LoVo (cell line): Measurements from ENCODE around the gene VAV3.
"Not testable (repeated sequence)": the region's sequence is repeated elsewhere in the genome, so short reads cannot be mapped to it uniquely, and the experiment has no call there.

Source experiments
- DNase-seq: peaks from one replicate; pipeline ENCODE4 v3.0.0-alpha.2; 2016; ENCODE audit warnings: low spot score

Gene VAV3, protein sequence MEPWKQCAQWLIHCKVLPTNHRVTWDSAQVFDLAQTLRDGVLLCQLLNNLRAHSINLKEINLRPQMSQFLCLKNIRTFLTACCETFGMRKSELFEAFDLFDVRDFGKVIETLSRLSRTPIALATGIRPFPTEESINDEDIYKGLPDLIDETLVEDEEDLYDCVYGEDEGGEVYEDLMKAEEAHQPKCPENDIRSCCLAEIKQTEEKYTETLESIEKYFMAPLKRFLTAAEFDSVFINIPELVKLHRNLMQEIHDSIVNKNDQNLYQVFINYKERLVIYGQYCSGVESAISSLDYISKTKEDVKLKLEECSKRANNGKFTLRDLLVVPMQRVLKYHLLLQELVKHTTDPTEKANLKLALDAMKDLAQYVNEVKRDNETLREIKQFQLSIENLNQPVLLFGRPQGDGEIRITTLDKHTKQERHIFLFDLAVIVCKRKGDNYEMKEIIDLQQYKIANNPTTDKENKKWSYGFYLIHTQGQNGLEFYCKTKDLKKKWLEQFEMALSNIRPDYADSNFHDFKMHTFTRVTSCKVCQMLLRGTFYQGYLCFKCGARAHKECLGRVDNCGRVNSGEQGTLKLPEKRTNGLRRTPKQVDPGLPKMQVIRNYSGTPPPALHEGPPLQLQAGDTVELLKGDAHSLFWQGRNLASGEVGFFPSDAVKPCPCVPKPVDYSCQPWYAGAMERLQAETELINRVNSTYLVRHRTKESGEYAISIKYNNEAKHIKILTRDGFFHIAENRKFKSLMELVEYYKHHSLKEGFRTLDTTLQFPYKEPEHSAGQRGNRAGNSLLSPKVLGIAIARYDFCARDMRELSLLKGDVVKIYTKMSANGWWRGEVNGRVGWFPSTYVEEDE

DNA sequence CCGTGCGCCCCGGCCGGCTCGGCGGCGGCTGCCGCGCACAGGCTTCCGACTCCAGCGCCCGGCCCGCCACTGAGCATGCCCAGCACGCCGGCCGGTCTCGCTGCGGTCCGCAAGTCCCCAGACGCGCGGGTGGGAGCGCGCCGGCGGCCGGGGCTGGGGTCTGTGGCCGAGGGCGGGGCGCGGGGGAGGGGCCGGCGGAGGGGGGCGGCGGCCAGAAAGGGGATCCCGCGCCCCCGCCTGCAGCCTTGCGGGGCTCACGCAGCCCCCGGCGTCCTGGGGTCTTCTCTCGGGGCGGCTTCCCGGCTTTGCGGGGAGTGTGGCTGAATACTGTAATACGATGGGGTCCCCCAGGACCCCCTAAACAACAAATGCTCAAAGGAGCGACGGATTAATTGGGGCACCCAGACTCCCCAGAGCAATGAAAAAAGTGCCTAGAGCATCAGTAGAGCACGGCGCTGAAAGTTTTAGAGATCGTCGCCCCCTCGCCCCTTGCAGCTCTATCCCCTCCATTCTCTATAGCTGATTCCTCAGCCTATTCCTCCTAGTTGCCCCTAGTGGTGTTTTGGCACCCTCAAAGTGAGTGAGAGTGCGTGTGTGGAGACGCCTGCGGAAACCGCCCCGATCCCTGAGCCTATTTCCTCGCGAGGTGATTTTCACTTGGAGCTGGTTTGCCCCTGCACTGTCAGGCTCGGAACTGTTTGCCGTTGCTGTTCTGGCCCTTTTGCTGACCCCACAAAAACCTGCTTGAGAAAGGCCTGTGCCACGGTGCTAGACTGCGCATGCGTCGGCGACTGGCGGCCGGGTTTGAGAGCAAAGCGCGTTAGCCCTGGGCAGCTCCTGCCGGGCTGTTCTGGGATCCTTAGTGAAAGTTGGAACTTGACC lies at the start of gene VAV3:
Gene VAV3, minus strand, starts transcription at position 71 of the 882 bp plus-strand sequence. CDS start 311 bp downstream, outside the sequence.
- no peak for DNase-seq

DNA sequence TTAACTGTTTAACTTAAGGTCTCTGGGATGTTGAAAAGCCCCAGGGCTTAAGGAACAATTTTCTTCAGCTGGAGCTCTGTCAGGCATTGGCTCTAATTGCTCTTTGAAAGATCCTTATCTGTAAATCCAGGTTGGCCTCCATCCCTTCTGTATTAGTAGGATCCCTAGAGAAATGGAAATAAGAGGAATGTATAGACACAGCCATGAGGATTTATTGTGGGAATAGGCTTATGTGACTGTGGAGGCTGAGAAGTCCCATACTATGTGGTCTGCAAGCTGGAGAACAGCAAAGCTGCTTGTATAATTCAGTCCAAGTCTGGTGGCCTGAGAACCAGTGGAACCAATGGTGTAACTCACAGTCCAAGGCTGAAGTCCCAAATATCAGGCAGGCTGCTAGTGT lies 47.6 kb upstream of the VAV3 start:
- no peak for DNase-seq

DNA sequence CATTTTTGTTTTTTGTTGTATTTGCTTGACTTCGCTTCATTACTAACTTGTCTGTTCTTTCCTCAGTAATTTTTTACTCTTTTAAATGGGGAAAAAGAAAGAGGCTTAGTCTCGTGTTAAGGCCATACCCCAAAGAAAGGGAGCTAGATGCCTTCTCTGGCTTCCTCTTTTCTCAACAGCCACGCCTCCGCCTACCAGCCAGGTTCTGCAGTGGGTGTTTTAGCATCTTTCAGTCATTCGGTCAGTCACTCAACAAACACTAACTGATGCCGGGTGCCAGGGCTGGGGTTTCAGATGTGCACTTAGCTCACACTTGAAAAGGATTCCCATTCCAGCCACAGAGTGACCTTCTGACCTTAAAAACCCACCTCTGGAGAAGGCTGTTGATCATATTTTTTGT lies 46.3 kb upstream of the VAV3 start:
- no peak for DNase-seq

DNA sequence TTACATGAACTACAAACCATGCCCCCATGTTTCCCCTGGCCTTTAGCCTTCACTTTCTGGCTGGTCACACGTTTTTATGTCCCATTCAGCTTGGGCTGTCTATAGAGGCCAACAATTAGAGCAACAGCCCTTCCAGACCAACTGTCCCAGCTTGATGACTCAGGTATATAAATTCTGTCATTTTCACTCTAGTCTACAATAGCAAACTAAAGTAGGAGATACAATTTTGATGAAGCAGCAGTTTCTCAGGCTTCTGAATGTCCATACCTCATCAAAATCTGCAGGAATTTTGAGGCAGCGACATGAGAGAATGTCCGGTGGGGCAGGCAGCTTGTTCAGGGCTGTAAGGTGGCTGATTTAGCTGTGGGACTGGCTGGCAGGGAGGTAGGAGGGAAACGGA lies 45.6 kb upstream of the VAV3 start:
- DNase-seq: no peak

DNA sequence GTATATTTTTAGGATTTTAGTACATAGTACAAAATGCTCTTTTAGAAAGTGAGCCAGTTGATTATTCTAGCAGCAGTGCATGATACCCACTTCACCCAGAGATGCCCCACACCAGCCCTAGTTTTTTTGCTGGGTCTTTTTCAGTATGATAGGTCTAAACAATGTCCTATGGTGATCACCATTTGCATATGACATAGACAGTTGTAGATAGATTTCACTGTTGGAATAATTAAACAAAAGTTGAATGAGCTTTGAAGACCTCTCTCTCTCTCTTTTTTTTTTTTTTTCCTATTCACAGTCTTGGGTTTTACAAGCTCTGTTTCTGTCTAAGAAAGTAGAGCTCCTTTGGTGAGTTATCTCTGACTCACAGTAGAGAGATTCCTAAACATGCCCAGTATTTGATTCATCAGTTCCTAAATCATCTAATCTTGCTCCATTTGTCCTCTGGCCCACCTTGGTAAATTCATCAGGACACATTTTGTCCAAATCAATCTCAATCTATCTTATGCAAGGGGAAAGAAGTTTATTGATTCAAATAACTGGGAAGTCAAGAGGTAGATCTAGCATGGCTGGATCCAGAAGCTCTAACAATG lies 44.7 kb upstream of the VAV3 start:
- no peak for DNase-seq

DNA sequence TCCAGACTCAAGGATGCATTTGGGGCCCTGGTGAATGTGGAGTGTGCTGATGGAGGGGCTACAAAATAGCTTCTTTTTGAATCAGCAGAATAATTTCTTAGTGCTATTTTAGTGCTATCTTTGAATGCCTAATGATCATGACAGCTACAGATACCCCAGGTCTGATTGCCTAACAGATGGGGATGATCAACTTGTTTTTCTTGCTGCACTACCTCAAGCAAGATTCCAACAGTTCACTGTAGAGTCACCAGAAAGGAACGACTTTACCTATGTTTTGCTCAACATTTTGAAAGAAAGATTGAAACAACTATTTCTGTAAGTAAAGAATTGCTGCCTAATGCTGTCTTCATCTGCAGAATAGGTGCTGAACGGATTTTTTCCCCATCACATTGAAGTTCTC lies 42.6 kb upstream of the VAV3 start:
- no peak for DNase-seq

DNA sequence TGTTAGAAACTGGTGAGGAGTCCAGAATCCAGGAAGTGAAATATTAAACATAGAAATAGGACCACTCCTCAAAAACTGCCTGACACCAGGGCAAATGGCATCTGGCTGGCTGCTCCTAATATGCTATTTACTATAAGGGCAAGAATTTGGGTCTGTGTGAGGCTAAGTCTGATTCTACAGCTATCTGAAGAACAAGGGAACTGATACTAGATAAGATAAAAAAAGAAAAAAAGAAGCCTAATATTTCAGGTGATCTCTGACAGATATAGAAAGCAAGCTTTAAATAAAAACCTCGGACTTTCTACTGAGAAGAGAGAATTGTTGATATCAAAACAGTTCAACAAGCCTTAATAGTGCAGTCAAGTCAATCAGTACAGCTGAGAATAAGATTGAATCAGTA lies 42.1 kb upstream of the VAV3 start:
- DNase-seq: no peak

DNA sequence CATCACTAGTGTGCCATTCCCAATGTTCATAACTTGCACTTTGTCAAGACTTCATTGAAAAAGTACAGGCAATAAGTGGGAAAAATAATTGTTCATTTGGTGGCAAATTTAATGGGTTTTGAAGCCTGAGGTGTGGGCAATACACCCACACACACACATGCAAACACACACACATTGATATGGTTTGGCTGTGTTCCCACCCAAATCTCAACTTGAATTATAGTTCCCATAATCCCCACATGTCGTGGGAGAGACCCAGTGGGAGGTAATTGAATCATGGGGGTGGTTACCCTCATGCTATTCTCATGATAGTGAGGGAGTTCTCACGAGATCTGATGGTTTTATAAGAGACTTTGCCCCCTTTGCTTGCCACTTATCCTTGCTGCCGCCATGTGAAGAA lies 39.9 kb upstream of the VAV3 start:
- DNase-seq: not testable (repeated sequence)

DNA sequence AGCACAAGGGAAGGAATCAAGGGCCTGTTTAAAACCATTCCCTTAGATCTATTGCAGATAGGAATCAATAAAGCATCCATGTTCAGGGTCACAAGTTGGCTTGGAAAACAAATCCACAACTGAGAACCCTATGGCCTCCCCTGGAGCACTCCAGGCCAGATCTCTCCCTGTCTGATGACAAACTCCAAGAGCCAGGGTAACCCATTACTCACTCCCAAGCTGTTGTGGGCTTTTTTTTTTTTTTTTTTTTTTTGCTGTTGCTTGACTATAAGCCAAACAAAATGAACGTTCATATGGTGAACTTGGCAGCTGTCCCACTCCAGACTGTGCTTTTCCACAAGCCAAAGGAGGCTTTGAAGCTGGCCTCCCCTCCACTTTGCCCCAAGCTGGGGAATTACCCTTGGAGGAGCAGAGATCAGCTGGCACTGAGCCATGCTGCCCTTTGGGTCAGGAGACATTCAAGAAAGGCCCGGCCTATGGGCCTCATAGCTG lies 35.7 kb upstream of the VAV3 start:
- no peak for DNase-seq

DNA sequence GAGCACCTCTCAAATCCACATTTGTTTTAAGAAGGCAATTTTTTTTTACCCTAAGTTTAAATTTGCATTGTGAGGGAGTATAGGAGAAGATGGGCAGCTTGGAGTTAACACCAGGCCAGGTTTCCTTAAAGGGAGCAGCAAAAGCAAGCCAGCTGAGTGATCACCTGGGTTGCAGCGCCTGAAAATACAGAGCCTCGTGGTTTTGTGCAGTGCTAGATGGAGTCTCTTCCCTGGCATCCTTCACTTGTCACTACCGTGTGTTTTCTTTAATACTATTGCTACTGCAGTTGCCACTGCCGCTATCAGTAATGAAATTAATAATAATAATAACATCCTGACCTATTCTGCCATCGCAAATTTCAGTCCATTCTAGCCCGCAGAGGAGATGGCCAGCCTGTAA lies 35.2 kb upstream of the VAV3 start:
- DNase-seq: no peak

DNA sequence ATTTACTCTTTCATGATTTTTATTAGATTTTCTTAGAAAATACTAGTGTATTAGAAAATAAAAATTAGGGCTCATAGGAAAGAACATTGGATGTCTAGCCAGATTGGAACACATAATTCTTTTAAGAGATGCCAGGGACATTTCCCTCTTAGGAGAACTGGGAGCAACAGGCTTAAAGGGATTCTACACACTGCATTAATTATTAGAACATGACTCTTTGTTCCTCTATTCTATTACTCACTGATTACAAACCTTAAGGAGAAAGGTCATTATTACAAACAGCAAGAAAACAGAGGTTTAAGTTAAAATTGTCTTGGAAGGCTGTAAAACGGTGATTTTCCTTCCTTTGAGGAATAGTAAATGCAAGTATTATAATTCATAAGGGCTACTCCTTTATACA lies 32.9 kb upstream of the VAV3 start:
- no peak for DNase-seq

DNA sequence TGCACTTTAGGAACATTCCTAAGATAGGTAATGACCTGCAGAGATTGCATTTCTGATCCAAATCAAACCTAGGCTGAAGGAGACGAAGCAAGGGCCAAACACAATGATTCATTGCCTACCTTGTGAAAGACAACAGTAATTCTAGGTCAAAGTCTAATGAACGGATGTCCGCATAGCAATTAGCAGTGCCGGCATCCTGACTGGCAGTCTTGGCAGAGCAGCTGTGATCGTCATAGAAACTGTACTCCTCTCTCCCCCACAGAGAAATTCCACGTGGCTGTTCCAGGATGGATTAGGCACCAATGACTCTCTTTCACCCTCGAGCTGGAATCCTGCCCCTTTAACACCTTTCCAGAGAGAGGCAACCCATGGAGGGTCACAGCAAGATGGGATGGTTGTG lies 28.9 kb upstream of the VAV3 start:
- DNase-seq: peak; percentile 9

DNA sequence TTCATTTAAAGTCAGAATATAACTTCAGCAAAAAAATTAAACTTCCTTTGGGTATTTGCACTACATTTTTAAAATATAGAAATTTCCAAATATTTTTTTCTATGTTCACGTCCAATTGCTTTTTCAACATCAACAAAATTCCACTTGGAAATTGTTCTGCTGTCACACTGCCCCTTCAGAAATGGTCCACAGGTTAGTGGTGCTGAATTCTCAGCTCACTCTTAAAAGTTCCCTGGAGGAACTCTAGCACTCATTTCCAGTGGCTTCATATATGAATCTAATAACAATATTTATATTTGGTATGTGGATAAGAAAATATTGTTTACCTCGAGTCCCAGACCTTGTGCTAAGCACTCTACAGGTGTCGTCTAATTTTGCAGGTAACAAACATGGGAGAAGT lies 27.4 kb upstream of the VAV3 start:
- DNase-seq: no peak

DNA sequence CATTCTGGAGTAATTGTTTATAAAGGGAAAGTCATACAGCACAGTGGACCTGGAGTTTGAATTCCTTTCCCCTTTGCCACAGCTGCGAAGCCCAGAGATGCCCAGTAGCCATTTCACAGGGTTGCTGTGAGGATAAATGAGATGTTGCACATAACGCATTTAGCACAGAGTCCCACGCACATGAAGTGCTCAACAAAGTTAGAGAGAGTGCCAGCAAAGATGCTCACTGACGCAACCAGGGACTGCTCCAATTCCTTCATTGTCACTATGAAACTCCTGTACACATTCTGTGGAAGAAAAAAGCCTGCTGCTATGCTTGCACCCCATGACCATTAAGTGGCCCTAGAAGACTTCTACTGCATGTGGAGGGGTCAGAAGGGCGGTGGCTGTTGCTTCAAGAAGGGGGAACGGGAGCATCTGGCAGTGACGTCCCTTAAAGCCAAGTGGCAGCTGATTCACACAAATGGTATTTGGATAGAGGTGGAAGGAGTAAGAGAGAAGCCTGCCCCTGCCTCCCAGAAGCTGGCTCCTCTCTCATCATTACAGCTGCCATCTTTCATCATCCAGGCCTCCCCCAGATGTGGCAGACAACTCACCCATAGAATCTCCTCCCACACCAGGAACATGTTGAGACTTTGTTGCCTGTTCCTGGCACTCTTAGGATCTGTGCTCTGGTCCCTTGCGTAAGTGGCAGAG lies 26.5 kb upstream of the VAV3 start:
- no peak for DNase-seq

DNA sequence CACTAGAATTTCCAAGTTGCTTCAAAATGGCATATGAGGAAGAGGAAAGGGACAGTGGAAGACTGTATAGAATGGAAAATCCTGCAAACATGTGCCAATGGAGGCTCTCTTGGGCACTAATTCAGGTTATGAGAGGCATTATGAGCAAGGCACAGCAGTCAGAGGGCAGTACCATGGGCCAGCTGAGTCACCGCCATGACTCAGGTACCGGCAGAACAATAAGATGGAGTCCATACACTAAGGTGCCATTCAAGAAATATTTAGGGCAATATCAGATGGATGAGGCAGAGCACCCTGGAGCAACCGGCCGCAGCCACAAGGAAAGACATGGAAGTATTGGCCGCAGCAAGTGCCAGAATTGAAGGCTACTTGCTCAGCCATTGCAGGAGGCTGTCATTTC lies 25.6 kb upstream of the VAV3 start:
- no peak for DNase-seq

DNA sequence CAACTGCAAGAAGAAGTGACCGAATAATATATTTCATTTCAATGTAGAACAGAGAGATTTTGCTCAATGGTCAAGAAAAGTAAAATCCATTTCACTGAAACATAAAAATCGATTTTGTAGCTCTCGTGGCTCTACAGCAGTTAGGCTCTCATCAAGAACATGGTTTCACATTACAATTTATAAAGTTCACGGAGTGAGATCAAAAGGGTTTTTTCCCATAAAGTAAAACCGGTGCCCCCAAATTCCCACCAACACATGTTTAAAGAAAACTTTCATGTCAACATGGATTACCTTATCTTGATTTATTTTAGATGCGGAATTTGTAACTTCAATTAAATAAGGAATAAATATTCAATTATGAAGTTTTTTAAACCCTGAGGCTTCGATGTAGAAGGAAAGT lies 16.3 kb upstream of the VAV3 start:
- DNase-seq: no peak

DNA sequence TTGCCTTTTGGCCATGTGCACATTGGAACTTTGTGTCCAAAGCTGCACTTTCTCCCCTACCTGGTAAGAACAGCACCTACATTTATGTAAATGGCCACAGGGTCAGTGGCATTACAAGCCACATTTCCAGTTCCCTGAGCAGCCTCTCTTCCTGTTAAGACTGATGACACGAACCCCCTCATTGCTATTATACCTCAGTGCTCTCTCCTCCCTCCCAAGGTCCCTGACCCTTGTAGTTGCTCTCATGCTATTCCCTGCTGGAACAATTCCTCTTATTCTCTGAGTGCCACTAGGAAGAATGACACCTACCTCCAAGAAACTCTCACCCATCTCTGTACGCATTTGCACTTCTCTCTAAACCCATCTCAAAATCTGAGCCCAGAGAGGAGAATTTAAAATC lies 14.9 kb upstream of the VAV3 start:
- DNase-seq: no peak

DNA sequence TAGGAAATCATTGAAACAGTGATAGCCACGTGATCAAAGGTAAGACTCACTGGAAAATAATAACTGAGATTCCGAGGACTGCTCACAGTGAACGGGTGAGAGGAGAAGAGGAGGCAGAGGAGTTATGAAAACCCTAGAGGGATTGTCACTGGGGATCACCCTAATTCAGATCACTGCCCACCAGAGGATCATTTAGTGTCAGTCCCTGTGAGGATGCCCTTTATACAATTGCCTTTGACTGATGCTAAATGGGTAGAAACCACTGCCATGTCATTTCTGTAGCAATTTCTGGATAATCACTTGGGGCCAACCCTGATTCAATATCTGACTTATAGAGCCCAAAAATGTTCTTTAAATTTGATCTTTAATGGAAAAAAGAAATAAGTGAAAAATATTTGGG lies 14.1 kb upstream of the VAV3 start:
- DNase-seq: no peak

DNA sequence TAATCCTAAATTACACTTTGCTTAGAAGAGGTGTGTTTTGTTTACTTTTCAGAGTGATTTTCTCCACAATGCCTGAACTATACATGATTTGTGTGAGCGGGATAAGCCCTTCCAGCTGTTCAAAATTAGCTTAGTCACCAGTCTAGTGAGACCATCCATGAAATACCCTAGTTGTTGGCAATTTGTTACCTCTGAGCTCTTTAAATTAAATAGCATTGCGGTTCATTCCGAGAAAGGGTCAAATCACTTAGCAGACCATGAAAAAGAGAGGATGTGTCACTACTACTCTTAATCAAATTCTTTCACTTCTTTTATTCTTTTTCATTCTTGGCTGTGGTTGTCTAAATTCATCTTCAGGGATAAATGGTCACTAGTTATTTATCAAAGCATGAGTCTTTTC lies 11.9 kb upstream of the VAV3 start:
- DNase-seq: no peak

DNA sequence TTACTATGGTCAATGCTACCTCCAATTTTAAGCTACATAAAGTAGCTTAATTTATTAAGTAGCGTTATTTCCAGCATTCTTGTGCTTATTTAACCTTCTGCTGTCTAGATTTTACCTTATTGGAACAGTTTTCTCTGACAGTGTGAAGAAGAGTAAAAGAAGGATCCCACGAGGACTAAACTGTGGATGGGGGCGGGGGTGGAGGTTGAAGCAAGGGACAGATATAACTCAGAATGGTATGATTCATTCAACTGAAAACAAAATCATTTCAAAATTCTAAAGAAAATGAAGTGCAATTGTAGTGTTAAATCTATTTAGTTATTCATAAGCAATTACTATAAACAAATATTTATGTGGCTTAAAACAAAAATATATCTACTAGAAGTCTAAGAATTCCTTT lies 11.5 kb upstream of the VAV3 start:
- no peak for DNase-seq

DNA sequence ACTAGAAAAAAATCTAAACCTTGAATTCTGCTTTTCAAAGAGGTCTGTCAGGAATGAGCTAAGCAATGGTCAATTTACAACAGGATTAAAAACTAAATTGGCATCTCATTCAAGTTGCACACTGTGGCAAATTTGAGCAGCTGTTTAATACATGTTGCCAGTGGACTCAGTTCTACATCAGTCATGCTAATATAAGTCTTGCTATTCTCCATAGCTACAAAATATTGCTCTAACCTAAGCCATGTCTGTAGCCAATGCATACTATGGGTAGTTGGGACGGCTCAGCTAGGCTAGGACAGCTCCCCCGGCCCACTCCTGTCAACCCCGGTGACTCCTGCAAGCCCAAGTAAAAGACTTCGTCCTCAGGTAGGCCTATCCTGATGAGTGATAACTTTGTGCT lies 10.9 kb upstream of the VAV3 start:
- DNase-seq: no peak
